Chondrocyte (in vitro differentiated cells): ENCODE results near the gene SH2D3A. TPM values are rescaled to one million over a fixed set of nuclear protein-coding genes. Genes with fewer than 3 reads are reported as not detected.

Source experiments
- DNase-seq: peaks from one replicate; pipeline ENCODE4 v3.0.0; 2021; ENCODE audit warnings: mixed read lengths, low spot score
- H3K27ac Mint-ChIP-seq: one replicate; pipeline ENCODE4 v1.8.0; 2021; ENCODE audit warnings: mild to moderate bottlenecking, moderate library complexity, mixed read lengths; ENCODE audit not compliant: unreplicated experiment
- H3K27me3 Mint-ChIP-seq: 2 replicates; pipeline ENCODE4 v1.8.0; 2021; ENCODE audit warnings: low read depth, mixed read lengths
- H3K36me3 Mint-ChIP-seq: 2 replicates; pipeline ENCODE4 v1.8.0; 2021; ENCODE audit warnings: low read depth, mixed read lengths
- H3K4me1 Mint-ChIP-seq: 2 replicates; pipeline ENCODE4 v1.8.0; 2021; ENCODE audit warnings: low read depth, mild to moderate bottlenecking, mixed read lengths
- H3K4me3 Mint-ChIP-seq: one replicate; pipeline ENCODE4 v1.8.0; 2021; ENCODE audit warnings: mild to moderate bottlenecking, moderate library complexity, mixed read lengths; ENCODE audit not compliant: unreplicated experiment
- H3K9me3 Mint-ChIP-seq: 2 replicates; pipeline ENCODE4 v1.8.0; 2021; ENCODE audit warnings: low read depth, mixed read lengths
- total RNA-seq: library from RNA; stranded (reverse); gene quantifications from 3 replicates; pipeline ENCODE4 v1.2.1, GENCODE V29; 2021
- TF ChIP-seq, protein P1 (sequence below): fragments of 200-600 bp; sonication (generic); IDR thresholded peaks from 2 replicates; pipeline ENCODE4 v1.5.0; 2021; ENCODE audit warnings: antibody characterized with exemption, mild to moderate bottlenecking, moderate library complexity

Gene SH2D3A
- total RNA-seq, 1 donor from 2014 or later: 0.52 TPM

DNA sequence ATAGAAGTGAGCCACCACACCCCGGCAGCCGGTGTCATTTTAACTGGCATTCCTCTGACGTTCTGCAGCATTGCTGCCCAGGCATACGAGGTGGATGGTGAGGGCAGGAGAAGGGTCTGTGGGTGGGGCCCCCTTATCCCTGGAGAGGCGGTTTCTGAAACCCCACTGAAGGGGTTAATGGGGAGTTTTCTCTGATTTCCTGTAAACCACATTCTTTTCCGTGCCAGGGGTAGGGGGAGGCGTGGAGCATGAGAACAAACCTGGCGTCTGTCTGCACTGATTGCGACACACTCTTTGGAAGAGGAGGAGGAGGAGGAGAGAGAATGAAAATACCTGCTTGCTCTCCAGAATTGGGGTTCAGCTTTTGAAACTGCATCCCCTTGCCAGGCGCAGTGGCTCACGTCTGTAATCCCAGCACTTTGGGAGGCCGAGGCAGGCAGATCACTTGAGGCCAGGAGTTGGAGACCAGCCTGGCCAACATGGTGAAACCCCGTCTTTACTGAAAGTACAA, 44.1 kb downstream of the SH2D3A start:
- no peak overlapping the region for H3K27ac Mint-ChIP-seq
- H3K36me3 Mint-ChIP-seq: no peaks in the 10 kb centered on the region
- H3K4me1 Mint-ChIP-seq: peaks cover 5% of the 10 kb centered on the region
- no peaks in the 10 kb centered on the region for H3K9me3 Mint-ChIP-seq
- DNase-seq: no peak
- peaks cover 17% of the 10 kb centered on the region for H3K27me3 Mint-ChIP-seq
- H3K4me3 Mint-ChIP-seq: no peak overlapping the region
- TF ChIP-seq, protein P1, sequence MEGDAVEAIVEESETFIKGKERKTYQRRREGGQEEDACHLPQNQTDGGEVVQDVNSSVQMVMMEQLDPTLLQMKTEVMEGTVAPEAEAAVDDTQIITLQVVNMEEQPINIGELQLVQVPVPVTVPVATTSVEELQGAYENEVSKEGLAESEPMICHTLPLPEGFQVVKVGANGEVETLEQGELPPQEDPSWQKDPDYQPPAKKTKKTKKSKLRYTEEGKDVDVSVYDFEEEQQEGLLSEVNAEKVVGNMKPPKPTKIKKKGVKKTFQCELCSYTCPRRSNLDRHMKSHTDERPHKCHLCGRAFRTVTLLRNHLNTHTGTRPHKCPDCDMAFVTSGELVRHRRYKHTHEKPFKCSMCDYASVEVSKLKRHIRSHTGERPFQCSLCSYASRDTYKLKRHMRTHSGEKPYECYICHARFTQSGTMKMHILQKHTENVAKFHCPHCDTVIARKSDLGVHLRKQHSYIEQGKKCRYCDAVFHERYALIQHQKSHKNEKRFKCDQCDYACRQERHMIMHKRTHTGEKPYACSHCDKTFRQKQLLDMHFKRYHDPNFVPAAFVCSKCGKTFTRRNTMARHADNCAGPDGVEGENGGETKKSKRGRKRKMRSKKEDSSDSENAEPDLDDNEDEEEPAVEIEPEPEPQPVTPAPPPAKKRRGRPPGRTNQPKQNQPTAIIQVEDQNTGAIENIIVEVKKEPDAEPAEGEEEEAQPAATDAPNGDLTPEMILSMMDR: no peak

DNA sequence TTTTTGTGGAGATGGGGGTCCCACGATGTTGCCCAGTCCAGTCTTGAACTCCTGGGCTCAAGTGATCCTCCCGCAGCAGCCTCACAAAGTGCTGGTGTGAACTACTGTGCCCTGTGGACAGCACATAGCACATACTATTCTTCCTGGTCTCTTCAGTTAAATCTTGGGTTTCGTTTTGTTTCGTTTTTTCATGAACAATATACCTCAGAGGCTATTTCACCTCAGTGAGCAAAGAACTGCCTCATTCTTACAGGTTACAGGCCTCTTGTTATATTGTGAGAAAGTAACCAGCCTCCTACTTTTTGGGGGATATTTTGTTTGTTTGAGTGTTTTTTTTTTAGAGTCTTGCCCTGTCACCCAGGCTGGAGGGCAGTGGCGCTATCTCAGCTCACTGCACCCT, 45.5 kb downstream of the SH2D3A start:
- Mint-ChIP-seq H3K9me3 (no peaks in the 10 kb centered on the region), H3K27ac (no peak overlapping the region), H3K4me3 (no peak overlapping the region), H3K4me1 (peaks cover 5% of the 10 kb centered on the region), H3K36me3 (no peaks in the 10 kb centered on the region), H3K27me3 (peaks cover 18% of the 10 kb centered on the region)
- DNase-seq: no peak
- TF ChIP-seq, protein P1: no peak

DNA sequence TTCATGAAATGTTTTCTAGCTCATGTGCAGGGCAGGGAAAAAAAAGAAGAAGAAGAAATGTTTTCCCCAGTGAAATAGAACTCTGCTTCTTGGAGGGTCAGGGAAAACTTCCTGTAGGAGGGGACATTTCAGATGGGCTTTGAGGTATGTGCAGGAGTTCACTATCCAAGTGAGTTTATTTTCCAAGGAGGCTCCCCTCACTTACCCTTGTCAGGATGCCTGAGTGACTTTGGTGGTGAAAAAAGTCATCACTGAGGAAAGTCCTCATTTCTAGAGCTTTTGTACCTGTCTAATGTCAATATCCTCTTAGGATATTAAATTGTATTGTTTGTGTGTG, 46.1 kb downstream of the SH2D3A start:
- TF ChIP-seq, protein P1: no peak
- DNase-seq: no peak
- Mint-ChIP-seq H3K9me3 (no peaks in the 10 kb centered on the region), H3K36me3 (no peaks in the 10 kb centered on the region), H3K27me3 (peaks cover 23% of the 10 kb centered on the region), H3K4me1 (peaks cover 5% of the 10 kb centered on the region), H3K27ac (no peak overlapping the region), H3K4me3 (no peak overlapping the region)

DNA sequence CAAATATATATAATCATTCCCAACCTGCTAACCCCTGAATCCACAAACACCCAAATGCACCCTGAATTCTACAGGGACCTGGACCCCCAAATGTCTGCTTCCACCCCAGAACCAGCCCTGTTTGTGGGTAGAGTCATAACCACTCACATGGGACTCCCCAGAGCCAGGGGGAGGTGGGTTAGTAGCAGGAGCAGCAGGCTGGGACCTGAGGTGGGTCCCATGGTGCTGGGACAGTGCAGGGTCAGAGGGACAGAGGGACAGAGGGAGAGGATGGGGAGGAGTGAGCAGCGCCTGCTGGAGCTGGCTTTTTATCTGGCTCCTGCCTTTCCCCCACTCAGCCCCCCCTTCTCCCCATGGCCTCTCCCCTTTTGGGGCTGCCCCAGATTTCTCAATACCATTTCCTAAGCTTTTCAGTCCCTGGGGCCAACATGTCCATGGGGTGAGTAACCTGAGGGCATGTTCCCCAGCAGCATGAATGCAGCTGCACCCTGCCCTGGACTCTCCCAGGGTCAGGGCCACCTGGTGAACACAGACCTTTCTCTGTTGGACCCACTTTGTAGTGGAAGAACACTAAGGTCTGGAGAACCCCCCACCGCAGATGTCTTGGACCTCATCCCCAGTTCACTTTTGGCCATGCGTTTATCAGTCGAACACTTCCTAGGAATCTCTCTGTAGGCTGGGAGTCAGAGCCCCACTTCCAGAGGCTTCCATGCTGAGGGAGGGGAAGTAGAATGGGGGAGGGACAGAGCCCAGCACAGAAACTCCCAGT, 46.7 kb downstream of the SH2D3A start, which contains the start of gene C3:
C3 (minus strand) TSS at position 282 of the 769 bp plus-strand sequence; CDS start at position 221, 61 bp downstream.
- TF ChIP-seq, protein P1: no peak
- H3K27ac Mint-ChIP-seq: no peak within 1 kb of the TSS
- peaks cover 23% of the 10 kb centered on the region for H3K27me3 Mint-ChIP-seq
- no peak within 1 kb of the TSS for H3K4me3 Mint-ChIP-seq
- H3K4me1 Mint-ChIP-seq: peaks cover 5% of the 10 kb centered on the region
- no peaks in the 10 kb centered on the region for H3K36me3 Mint-ChIP-seq
- no peaks in the 10 kb centered on the region for H3K9me3 Mint-ChIP-seq
- DNase-seq: no peak

DNA sequence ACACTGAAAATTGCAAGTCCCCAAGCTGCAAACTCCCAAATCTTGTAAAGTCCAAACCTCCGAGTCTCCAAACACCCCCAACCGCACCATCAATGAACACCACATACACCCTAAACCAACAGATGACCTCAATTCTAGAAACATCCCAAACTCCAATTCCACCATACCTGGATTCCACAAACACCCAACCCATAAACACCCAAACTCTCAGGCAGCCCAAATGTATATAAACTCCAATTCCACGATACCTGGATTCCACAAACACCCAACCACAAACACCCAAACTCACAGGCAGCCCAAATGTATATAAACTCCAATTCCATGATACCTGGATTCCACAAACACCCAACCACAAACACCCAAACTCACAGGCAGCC, 47.3 kb downstream of the SH2D3A start:
- Mint-ChIP-seq H3K4me1 (peaks cover 5% of the 10 kb centered on the region), H3K36me3 (no peaks in the 10 kb centered on the region), H3K9me3 (no peaks in the 10 kb centered on the region), H3K4me3 (no peak overlapping the region), H3K27me3 (peaks cover 23% of the 10 kb centered on the region), H3K27ac (no peak overlapping the region)
- no peak for DNase-seq
- TF ChIP-seq, protein P1: no peak
